Upper lobe of right lung (tissue), 1 donor: ENCODE data around the gene PLEKHJ1. TPM values are rescaled to one million over a fixed set of nuclear protein-coding genes. Genes with fewer than 3 reads are reported as not detected.

Experiments used
- ATAC-seq: fragments of 200-7000 bp; cut with Tn5 transposase; one replicate; pipeline ENCODE4 v1.9.1; 2020; ENCODE audit warnings: mild to moderate bottlenecking, moderate library complexity
- DNase-seq: peaks from one replicate; pipeline ENCODE4 v3.0.0-alpha.2; 2020
- H3K27ac ChIP-seq: fragments of 200-600 bp; one replicate; pipeline ENCODE4 v1.8.0; 2022
- H3K27me3 ChIP-seq: fragments of 200-600 bp; one replicate; pipeline ENCODE4 v1.8.0; 2022; ENCODE audit warnings: mild to moderate bottlenecking
- H3K36me3 ChIP-seq: fragments of 200-600 bp; one replicate; pipeline ENCODE4 v1.8.0; 2022
- H3K4me1 ChIP-seq: fragments of 200-600 bp; one replicate; pipeline ENCODE4 v1.8.0; 2022
- H3K4me3 ChIP-seq: fragments of 200-600 bp; one replicate; pipeline ENCODE4 v1.8.0; 2022; ENCODE audit warnings: mild to moderate bottlenecking
- H3K9me3 ChIP-seq: fragments of 200-600 bp; one replicate; pipeline ENCODE4 v1.8.0; 2022
- intact Hi-C: fragments of 100-400 bp; cut with DNase I; formaldehyde crosslinking; loops from one replicate; pipeline ENCODE4 v1.11.0; 2022
- total RNA-seq: library from RNA; stranded (reverse); fragmentation: NEBNext Ultra II Directional; extraction: Animal tissue kit (Norgen Biotek cat#: 25700); gene quantifications from one replicate; pipeline ENCODE4 v1.2.1, GENCODE V29; 2021
- TF ChIP-seq, protein P1 (sequence below): fragments of 200-600 bp; IDR thresholded peaks from one replicate; pipeline ENCODE4 v1.8.0; 2022; ENCODE audit warnings: antibody characterized with exemption
- donor health status: DM: no; HTN: yes; CAD: no; lungs with severe emphysema.

The PLEKHJ1 gene
- total RNA-seq, 1 donor from 2014 or later: 54.6 TPM

DNA sequence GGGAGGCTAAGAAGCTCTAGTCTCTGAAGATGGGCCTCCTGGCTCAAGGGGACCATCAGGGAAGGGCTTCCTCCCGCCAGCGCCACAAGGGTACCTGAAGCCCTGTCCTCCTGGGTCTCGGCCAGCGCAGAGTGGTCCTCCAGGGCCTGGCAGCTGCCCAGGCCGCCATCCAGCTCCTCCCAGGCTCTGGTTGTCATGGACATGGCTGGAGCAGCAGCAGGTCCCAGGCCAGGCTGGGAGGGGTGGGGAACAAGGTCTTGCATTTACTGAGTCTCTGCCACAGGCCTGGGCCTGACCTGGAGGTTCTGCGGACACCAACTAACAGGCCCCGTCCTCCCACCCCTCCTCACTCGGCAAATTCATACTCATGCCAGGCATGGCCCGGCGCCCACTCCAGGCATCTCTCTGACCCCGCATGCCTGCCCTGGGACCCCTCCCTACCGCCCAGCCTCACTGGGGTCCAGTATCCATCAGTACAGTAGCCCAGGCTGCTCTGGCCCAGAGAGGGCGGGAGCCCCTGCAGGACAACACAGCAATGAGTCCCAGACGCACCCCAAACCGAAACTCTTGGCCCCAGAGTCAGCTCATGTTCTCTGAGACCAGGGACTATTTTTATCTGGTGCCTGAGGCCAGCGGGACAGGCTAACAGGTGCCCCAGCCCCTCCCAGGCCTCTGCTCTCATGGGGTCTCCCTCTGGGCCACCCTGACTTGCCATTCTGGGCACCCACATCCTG lies 19.1 kb upstream of the PLEKHJ1 start:
- Histone ChIP-seq H3K4me3 (no peak overlapping the region), H3K36me3 (no peaks in the 10 kb centered on the region), H3K27me3 (peaks cover 37% of the 10 kb centered on the region), H3K9me3 (no peaks in the 10 kb centered on the region), H3K4me1 (peaks cover 30% of the 10 kb centered on the region), H3K27ac (no peak overlapping the region)
- intact Hi-C loops: no loop called here
- DNase-seq (no peak), ATAC-seq (no peak)
- TF ChIP-seq, protein P1, sequence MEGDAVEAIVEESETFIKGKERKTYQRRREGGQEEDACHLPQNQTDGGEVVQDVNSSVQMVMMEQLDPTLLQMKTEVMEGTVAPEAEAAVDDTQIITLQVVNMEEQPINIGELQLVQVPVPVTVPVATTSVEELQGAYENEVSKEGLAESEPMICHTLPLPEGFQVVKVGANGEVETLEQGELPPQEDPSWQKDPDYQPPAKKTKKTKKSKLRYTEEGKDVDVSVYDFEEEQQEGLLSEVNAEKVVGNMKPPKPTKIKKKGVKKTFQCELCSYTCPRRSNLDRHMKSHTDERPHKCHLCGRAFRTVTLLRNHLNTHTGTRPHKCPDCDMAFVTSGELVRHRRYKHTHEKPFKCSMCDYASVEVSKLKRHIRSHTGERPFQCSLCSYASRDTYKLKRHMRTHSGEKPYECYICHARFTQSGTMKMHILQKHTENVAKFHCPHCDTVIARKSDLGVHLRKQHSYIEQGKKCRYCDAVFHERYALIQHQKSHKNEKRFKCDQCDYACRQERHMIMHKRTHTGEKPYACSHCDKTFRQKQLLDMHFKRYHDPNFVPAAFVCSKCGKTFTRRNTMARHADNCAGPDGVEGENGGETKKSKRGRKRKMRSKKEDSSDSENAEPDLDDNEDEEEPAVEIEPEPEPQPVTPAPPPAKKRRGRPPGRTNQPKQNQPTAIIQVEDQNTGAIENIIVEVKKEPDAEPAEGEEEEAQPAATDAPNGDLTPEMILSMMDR: no peak

- Histone ChIP-seq H3K4me3 (no peak overlapping the region), H3K36me3 (no peaks in the 10 kb centered on the region), H3K9me3 (no peaks in the 10 kb centered on the region), H3K4me1 (peaks cover 30% of the 10 kb centered on the region), H3K27ac (no peak overlapping the region), H3K27me3 (peaks cover 47% of the 10 kb centered on the region)
- ATAC-seq: no peak
- DNase-seq: no peak
- TF ChIP-seq, protein P1: peak; percentile 19
- intact Hi-C loops: no loop called here
Observed at GRCh38 chr19:2254064-2254872, 18.1 kb upstream of the PLEKHJ1 start.

GRCh38 chr19:2253106-2254063 lies 17.3 kb upstream of the PLEKHJ1 start:
- Histone ChIP-seq H3K9me3 (no peaks in the 10 kb centered on the region), H3K27me3 (peaks cover 50% of the 10 kb centered on the region), H3K27ac (no peak overlapping the region), H3K4me1 (peaks cover 30% of the 10 kb centered on the region), H3K4me3 (no peak overlapping the region), H3K36me3 (no peaks in the 10 kb centered on the region)
- intact Hi-C loops: no loop called here
- TF ChIP-seq, protein P1: no peak
- ATAC-seq (peak; percentile 9), DNase-seq (no peak)

GRCh38 chr19:2252797-2253105 lies 16.6 kb upstream of the PLEKHJ1 start:
- Histone ChIP-seq H3K36me3 (peaks cover under 1% of the 10 kb centered on the region), H3K4me3 (peak overlapping the region; percentile 26), H3K9me3 (no peaks in the 10 kb centered on the region), H3K27me3 (peaks cover 50% of the 10 kb centered on the region), H3K27ac (no peak overlapping the region), H3K4me1 (peaks cover 30% of the 10 kb centered on the region)
- ATAC-seq (no peak), DNase-seq (no peak)
- TF ChIP-seq, protein P1: no peak
- intact Hi-C loops: no loop called here

GRCh38 chr19:2252055-2252796 lies 16.1 kb upstream of the PLEKHJ1 start:
- H3K36me3 ChIP-seq: peaks cover 5% of the 10 kb centered on the region
- peaks cover 50% of the 10 kb centered on the region for H3K27me3 ChIP-seq
- no peak for ATAC-seq
- intact Hi-C loops: no loop called here
- no peak for DNase-seq
- peaks cover 30% of the 10 kb centered on the region for H3K4me1 ChIP-seq
- peak overlapping the region; percentile 26 for H3K4me3 ChIP-seq
- no peak overlapping the region for H3K27ac ChIP-seq
- TF ChIP-seq, protein P1: no peak
- no peaks in the 10 kb centered on the region for H3K9me3 ChIP-seq
